A549 (cell line): ENCODE measurements around the gene PI4K2A.
"Not testable (repeated sequence)": the region's sequence is repeated elsewhere in the genome, so short reads cannot be mapped to it uniquely, and the experiment has no call there.

Experiments
- CBX8 ChIP-seq: fragments of 200-600 bp; sonication (generic); IDR thresholded peaks from 2 replicates; pipeline ENCODE4 v1.6.1; 2016
- CEBPB ChIP-seq, 2 experiments: fragments of >200 bp in 1 of 2; sonication (Bioruptor Twin) in 1 of 2; formaldehyde crosslinking in 1 of 2; IDR thresholded peaks; 2 replicates each; pipeline ENCODE4 v1.6.1; 2012 to 2016
- ESRRA ChIP-seq: fragments of 150-350 bp; IDR thresholded peaks from 2 replicates; pipeline ENCODE4 v1.6.1; 2014; ENCODE audit warnings: mild to moderate bottlenecking, low read length, borderline replicate concordance
- JUNB ChIP-seq: fragments of >200 bp; sonication (Bioruptor Twin); formaldehyde crosslinking; IDR thresholded peaks from 2 replicates; pipeline ENCODE4 v1.6.1; 2016
- KDM5A ChIP-seq: fragments of 200-600 bp; sonication (generic); IDR thresholded peaks from 2 replicates; pipeline ENCODE4 v1.6.1; 2016; ENCODE audit warnings: antibody characterized with exemption, mild to moderate bottlenecking
- MAZ ChIP-seq: fragments of 150-350 bp; IDR thresholded peaks from 2 replicates; pipeline ENCODE4 v1.6.1; 2014; ENCODE audit warnings: antibody characterized with exemption, low read depth, low read length, borderline replicate concordance
- NR3C1 ChIP-seq: fragments of >200 bp; sonication (Bioruptor Twin); formaldehyde crosslinking; IDR thresholded peaks from 3 replicates; pipeline ENCODE4 v1.6.1; 2017
- POLR2A ChIP-seq: IDR thresholded peaks from 2 replicates; pipeline ENCODE4 v1.6.1; 2012; ENCODE audit warnings: mild to moderate bottlenecking, low read length
- RCOR1 ChIP-seq: fragments of 150-350 bp; IDR thresholded peaks from 2 replicates; pipeline ENCODE4 v1.6.1; 2014; ENCODE audit warnings: antibody characterized with exemption, low read length, low read depth
- RNF2 ChIP-seq: fragments of 200-600 bp; sonication (generic); IDR thresholded peaks from 2 replicates; pipeline ENCODE4 v1.6.1; 2016; ENCODE audit warnings: low read depth, mild to moderate bottlenecking, antibody characterized with exemption, moderate library complexity, borderline replicate concordance
- TF ChIP-seq, protein P1 (sequence below): fragments of >200 bp; sonication (Bioruptor Twin); formaldehyde crosslinking; IDR thresholded peaks from 3 replicates; pipeline ENCODE4 v1.5.1; 2016

DNA sequence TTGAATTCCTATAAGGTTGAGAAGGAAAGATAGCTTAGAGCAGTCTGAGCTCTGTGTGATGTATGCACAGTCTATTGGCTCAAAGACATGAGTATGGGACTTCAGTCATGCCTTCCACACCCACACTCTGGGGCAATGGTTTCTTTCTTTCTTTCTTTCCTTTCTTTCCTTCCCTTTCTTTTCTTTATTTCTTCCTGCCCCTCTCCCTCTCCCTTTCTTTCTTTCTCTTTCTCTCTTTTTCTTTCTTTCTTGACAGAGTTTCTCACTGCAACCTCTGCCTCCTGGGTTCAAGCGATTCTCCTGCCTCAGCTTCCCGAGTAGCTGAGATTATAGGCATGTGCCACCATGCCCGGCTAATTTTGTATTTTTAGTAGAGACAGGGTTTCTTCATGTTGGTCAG is 1.4 kb upstream of the PI4K2A start:
- TF ChIP-seq, protein P1, sequence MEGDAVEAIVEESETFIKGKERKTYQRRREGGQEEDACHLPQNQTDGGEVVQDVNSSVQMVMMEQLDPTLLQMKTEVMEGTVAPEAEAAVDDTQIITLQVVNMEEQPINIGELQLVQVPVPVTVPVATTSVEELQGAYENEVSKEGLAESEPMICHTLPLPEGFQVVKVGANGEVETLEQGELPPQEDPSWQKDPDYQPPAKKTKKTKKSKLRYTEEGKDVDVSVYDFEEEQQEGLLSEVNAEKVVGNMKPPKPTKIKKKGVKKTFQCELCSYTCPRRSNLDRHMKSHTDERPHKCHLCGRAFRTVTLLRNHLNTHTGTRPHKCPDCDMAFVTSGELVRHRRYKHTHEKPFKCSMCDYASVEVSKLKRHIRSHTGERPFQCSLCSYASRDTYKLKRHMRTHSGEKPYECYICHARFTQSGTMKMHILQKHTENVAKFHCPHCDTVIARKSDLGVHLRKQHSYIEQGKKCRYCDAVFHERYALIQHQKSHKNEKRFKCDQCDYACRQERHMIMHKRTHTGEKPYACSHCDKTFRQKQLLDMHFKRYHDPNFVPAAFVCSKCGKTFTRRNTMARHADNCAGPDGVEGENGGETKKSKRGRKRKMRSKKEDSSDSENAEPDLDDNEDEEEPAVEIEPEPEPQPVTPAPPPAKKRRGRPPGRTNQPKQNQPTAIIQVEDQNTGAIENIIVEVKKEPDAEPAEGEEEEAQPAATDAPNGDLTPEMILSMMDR, result not testable (repeated sequence)
- TF ChIP-seq JUNB; ESRRA; RNF2; NR3C1; RCOR1; POLR2A; MAZ; KDM5A; CEBPB (IDR thresholded peaks at IDR 0.05); CBX8: not testable (repeated sequence)
